ENCODE data around the gene GABBR1. TPM values are rescaled to one million over a fixed set of nuclear protein-coding genes. Genes with fewer than 3 reads are reported as not detected.

GABBR1 gene
- total RNA-seq, 1 donor from 2014 or later: 120 TPM

DNA sequence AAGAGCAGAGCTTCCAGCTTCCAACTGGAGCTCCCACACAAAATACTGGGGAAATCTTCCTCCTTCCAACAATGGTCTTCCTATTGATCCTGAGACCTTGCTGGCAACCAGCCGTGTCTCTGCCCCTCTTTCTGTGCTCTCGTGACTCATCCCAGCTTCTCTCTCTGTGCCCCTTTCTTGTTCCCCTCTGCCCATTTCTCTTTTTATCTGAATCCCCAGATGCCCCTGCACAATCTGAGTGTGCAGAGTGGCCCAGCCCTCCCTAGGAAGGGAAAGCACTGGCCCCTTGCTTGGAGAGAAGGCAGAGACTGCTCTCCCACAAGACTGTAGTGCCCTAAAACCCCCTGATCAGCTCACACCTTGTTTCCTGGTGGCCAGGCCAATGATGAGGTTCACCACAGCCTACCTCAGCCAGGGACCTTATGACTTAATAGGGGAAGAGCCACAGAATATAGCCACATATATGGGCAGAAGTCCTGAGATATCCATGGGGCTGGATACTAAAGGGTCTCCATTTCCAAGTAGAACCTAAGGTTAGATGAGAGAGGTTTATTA is 122.2 kb downstream of the GABBR1 start:
- H3K4me3 Mint-ChIP-seq (ENCODE audit: low read depth): no peak overlapping the region
- peaks cover 17% of the 10 kb centered on the region for H3K27me3 Mint-ChIP-seq
- H3K36me3 Mint-ChIP-seq (ENCODE audit: insufficient read depth): no peaks in the 10 kb centered on the region
- H3K4me1 Mint-ChIP-seq (ENCODE audit: low read depth): no peaks in the 10 kb centered on the region
- no peak for DNase-seq (ENCODE audit: low spot score, unreplicated experiment)
- TF ChIP-seq, protein P1, sequence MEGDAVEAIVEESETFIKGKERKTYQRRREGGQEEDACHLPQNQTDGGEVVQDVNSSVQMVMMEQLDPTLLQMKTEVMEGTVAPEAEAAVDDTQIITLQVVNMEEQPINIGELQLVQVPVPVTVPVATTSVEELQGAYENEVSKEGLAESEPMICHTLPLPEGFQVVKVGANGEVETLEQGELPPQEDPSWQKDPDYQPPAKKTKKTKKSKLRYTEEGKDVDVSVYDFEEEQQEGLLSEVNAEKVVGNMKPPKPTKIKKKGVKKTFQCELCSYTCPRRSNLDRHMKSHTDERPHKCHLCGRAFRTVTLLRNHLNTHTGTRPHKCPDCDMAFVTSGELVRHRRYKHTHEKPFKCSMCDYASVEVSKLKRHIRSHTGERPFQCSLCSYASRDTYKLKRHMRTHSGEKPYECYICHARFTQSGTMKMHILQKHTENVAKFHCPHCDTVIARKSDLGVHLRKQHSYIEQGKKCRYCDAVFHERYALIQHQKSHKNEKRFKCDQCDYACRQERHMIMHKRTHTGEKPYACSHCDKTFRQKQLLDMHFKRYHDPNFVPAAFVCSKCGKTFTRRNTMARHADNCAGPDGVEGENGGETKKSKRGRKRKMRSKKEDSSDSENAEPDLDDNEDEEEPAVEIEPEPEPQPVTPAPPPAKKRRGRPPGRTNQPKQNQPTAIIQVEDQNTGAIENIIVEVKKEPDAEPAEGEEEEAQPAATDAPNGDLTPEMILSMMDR (IDR thresholded peaks at IDR 0.05; ENCODE audit: unreplicated experiment): no peak
- H3K27ac Mint-ChIP-seq: no peak overlapping the region
- H3K9me3 Mint-ChIP-seq (ENCODE audit: low read depth): no peaks in the 10 kb centered on the region

DNA sequence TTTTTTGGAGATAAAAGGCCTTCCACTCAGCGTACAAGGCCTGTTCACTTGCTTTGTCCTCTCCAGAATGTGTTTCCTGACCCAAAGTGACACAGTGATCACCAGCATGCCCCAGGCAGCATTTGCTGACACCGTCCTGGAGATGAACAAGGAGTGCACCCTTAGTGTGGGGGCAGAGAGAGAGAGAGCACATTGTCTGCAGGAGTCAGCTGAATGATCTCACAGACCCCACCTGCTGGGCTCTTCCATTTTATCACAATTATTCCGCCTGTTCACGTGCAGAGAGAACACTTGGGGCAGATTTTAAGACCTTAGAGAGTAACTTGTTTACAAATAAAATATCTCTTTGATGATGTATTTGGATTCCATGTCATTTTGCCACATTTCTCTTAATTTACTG is 122.8 kb downstream of the GABBR1 start:
- TF ChIP-seq, protein P1 (IDR thresholded peaks at IDR 0.05; ENCODE audit: unreplicated experiment): no peak
- H3K27me3 Mint-ChIP-seq: peaks cover 19% of the 10 kb centered on the region
- no peaks in the 10 kb centered on the region for H3K36me3 Mint-ChIP-seq (ENCODE audit: insufficient read depth)
- no peak overlapping the region for H3K4me3 Mint-ChIP-seq (ENCODE audit: low read depth)
- H3K4me1 Mint-ChIP-seq (ENCODE audit: low read depth): no peaks in the 10 kb centered on the region
- no peak for DNase-seq (ENCODE audit: low spot score, unreplicated experiment)
- H3K9me3 Mint-ChIP-seq (ENCODE audit: low read depth): no peaks in the 10 kb centered on the region
- no peak overlapping the region for H3K27ac Mint-ChIP-seq

Other genes with a start within 250 kb of the GABBR1 start
- gene OR12D2, start 237.6 kb downstream of the GABBR1 start, total RNA-seq: not detected in 2 replicates
- not detected in 2 replicates for gene OR12D1, start 218.3 kb downstream of the GABBR1 start, total RNA-seq
- not detected in 2 replicates for gene OR10C1, start 193.9 kb downstream of the GABBR1 start, total RNA-seq
- not detected in 2 replicates for gene OR11A1, start 176.1 kb downstream of the GABBR1 start, total RNA-seq
- gene OR2H1, start 176.0 kb downstream of the GABBR1 start, total RNA-seq: not detected in 2 replicates
- not detected in 2 replicates for gene MAS1L, start 145.2 kb downstream of the GABBR1 start, total RNA-seq
- 1.9 and 2.6 TPM in 2 replicates for gene UBD, start 73.5 kb downstream of the GABBR1 start, total RNA-seq
- gene OR2H2, start 48.1 kb downstream of the GABBR1 start, total RNA-seq: not detected in 2 replicates
- not detected in 2 replicates for gene MOG, start 23.9 kb upstream of the GABBR1 start, total RNA-seq
- gene ZFP57, start 48.0 kb upstream of the GABBR1 start, total RNA-seq: 0.14 TPM in 1 of 2 replicates, not detected in the other
- gene HLA-F, start 90.3 kb upstream of the GABBR1 start, total RNA-seq: 1.1 TPM in 1 of 2 replicates, not detected in the other
- gene HLA-G, start 194.6 kb upstream of the GABBR1 start, total RNA-seq: 0.38 TPM in 1 of 2 replicates, not detected in the other